Stimulated activated CD8-positive, alpha-beta memory T cell treated with anti-CD3 and anti-CD28 coated beads, Interleukin-2, amount 100 ng/mL, for 1 hour (primary cell): Measurements from ENCODE around the gene PLEKHH2.
"Not testable (repeated sequence)": the region's sequence is repeated elsewhere in the genome, so short reads cannot be mapped to it uniquely, and the experiment has no call there.

Experiments
- DNase-seq, 2 donors: peaks; one replicate each; pipeline ENCODE4 v3.0.0-alpha.2; 2020; ENCODE audit warnings: low read depth in 2 of 2

The PLEKHH2 gene

DNA sequence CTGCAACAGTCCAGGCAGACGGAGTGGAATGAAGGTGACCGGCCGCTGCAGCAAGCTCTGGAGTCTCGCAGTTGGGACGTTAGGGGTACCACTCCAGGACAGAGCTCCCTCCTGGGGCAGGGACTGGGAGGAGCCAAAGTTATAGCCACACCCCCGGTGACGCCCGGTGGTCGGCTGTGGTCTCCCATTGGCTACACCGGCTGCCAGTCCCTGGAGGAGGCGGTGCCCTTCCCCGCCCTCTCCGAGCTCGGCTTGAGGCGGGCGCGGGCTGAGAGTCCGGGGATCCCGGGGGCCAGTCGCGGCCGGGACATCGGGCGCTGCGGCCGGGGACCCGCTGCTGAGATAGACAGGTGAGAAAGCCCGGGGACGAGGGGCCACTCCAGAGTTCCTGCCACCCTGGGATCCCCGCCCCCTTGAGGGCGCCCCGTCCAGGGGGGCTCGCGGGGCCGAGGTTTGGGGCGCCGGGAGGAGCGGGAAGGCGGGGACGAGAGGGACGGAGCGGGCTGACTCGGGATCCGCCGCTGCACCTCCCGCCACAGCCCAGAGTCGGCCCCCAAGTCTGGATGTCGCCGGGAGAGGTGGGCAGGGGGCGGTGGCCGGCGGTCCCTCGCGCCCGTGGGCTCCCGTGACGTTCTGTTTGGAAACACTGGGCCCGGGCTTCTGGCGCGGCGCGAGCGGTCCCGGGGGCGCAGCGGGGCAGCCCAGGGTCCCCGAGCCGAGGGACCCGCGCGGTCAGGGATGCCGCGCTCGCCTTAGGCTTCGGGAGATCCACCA is at the start of gene PLEKHH2:
Gene PLEKHH2, plus strand, starts transcription at position 231 of the 774 bp plus-strand sequence. CDS start 7,414 bp downstream, outside the sequence.
- peak; percentile 74 to 79 for DNase-seq

DNA sequence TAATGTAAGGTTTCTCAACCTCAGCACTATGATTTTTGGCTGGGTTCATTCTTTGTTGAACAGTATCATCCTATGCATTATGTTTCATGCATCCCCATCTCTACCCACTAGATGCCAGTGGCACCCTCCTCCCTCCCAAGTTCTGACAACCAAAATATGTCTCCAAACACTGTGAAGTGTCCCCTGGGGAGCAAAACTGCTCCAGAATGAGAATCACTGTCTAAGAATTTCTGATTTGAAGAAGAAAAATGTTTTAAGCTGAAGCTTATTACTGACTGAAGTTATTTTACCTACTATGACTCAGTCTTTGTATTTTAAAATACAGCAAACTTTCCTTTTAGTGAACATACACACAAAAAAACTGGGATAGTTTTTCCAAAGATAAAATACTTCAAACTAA is 44.6 kb upstream of the PLEKHH2 start:
- DNase-seq: no peak

DNA sequence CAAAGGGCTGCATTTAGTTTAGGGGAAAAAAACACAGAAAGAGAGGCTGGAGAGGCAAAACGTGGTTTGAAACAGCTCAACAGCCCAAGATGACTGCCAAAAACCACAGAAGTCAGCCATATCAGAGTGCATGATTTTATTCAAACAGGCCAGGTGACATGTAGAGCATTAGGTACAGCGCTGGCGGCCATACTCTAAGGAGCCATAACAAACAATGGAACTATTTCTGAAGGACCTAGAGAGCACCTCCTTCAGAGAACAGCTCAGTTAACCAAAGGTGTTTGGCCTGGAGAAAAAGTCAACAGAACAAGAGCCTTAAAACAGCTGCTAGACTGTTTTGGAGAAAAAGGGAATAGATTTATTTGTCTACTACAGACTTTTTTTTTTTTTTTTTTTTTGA is 43.8 kb upstream of the PLEKHH2 start:
- DNase-seq: no peak

DNA sequence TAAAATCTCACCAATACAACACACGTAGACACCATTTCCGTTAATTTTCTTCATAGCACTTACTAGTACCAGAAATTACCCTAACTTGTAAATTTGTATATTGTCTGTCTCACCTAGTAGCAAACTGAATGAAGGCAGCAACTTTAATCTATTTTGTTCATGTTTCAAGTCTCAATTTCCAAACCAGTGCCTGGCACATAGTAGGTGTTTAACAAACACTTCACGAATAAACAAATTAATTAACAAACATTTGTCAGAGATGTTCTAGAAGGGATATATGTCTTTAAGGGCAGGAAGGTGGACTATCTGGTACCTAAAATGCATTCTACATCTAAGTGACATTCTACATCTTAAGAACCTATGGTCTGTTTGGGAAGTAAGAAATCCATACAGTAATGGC is 42.2 kb upstream of the PLEKHH2 start:
- DNase-seq: no peak

DNA sequence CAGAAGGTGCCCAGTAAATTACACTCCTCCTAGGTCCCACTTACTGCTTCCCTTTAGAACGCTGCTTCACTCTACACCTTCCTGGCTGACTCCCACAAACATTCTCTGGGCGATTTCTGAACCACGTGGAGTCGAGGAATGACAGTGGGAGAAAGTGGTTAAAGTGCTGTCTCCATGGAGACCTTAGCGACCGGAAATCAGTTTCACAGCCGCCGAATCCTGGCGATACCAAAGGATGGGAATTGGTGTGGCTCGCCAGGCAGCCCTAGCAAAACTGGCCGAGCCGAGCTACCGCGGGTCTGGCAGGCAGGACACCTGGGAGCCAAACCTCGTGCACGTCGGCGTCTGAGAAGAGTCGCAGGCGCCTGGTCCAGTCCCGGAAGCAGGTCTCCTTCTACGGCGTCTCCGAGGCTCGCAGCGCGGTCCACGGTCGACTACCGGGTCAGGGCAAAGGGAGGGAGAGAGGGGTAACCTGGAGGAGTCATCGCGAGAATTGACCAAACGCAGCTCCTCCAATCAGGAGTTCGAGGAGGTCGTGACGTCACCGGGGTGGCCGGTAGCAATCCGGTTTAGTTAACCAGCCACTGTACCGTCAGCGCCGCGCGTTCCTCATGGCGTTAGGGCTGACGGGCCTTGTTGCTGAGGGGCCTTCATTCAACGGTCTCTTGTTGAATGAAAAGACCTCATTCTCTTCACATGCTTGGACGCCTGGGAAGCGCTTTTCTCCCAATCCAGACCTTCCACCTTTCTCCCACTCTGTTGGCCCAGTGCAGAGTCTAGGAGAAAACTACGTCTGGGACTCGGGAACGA is 41.3 kb upstream of the PLEKHH2 start, which contains the start of gene THADA:
Gene THADA, minus strand, starts transcription at position 436 of the 810 bp plus-strand sequence. CDS start 3,646 bp downstream, outside the sequence.
- peak; percentile 93 to 94 for DNase-seq

DNA sequence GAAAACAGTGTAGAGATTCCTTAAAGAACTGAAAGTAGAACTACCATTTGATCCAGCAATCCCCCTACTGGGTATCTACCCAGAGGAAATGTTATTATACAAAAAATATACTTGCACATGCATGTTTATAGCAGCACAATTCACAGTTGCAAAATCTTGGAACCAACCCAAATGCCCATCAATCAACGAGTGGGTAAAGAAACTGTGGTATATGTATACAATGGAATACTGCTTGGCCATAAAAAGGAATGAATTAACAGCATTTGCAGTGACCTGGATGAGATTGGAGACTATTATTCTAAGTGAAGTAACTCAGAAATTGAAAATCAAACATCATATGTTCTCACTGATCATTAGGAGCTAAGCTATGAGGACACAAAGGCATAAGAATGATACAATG is 36.5 kb upstream of the PLEKHH2 start:
- DNase-seq: not testable (repeated sequence)

DNA sequence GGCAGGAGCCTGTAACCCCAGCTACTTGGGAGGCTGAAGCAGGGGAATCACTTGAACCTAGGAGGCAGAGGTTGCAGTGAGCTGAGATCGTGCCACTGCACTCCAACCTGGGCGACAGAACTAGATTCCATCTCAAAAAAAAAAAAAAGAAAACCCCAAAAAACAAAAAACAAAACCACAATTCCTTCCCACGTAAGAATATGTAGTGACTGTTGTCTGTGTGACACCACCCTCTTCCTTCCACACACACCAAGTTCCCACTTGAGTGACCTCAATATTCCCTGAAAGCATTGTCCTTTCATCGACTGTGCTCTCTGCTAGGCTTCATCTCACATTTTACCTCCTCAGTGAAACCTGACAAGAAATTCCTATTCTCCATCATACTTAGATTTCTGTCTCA is 32.4 kb upstream of the PLEKHH2 start:
- no peak for DNase-seq

DNA sequence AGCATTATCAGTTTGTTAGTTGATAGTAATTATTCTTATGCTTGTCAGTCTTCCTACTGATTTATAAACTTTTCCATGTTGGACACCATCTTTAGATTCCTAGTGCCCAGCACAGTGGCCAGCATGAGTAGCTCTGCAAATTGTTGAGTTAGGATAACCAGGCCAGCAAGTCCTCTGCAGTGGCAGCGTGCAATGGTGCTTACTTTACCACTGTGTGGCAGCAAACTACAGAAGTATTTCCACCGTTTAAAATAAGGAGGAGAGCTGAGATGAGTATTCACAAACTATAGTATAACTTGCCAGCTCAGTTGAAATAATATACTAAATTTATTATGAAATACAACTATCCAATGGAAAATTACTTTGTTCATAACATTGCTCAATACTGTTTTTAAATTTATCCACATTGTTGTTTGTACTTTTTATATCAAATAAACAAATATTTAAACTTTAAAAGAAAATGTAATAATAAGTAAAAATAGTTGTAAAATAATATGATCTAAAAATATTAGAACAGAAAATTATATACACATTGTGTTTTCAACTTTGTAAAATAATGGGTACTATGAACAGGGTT is 31.9 kb upstream of the PLEKHH2 start:
- DNase-seq: no peak

DNA sequence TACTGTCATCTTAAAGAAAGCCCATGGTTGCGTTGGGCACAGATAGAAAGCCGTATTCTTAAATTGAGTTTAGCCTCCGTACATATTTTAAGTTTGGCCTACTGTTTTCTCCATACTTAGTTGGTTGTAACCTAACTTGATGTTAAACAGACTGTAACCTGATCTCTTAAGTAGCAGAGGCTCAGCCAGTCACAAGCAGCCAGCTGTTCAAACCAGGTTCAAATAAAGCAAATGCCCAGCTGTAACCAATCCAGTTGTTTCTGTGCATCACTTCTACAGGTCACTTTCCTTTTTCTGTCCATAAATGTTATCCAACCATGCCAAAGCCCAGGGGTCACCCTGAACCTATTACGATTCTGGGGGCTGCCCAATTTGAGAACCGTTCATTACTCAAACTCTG is 31.2 kb upstream of the PLEKHH2 start:
- DNase-seq: no peak

DNA sequence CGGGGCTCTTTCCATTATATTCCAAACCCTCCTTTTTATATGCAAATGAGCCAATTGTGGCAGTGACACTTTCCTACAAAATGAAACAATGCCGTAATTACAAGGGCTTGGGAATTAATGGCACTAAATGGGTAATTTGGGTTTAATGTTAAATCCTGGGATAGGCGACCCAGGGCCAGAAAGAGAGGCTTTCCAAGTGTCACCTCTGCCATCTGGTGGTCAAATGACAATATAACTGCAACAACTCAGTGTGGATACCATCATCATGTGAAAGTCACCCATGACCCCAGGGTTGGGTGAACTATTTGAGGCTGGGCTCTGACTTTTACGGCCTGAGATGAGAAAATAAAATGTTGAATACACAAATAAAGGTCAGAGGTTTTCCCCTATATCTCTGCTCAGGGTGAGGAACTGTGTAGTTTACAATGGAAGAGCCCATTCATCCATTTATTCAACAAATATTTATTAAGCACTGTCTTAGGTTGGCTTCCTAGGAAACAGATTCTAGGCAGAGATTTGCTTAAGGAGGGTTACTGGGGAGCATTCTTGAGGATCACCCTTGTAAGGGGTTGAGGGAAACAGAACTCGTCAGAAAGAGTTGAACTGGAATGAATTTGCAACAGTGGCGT is 27.7 kb upstream of the PLEKHH2 start:
- peak in 1 of 2 donors; percentile 8 for DNase-seq

DNA sequence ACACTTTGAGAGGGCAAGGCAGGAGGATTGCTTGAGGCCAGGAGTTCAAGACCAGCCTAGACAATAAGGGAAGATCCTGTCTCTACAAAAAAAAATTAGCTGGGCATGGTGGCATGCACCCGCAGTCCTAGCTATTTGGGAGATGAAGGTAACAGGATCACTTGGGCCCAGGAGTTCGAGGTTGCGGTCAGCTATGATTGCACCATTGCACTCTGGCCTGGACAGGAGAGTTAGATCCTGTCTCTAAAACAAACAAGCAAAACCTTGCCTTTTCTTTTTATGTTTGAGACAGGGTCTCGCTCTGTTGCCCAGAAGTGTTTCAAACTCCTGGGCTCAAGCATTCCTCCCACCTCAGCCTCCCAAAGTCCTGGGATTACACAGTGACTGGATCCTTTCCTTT is 26.7 kb upstream of the PLEKHH2 start:
- no peak for DNase-seq

DNA sequence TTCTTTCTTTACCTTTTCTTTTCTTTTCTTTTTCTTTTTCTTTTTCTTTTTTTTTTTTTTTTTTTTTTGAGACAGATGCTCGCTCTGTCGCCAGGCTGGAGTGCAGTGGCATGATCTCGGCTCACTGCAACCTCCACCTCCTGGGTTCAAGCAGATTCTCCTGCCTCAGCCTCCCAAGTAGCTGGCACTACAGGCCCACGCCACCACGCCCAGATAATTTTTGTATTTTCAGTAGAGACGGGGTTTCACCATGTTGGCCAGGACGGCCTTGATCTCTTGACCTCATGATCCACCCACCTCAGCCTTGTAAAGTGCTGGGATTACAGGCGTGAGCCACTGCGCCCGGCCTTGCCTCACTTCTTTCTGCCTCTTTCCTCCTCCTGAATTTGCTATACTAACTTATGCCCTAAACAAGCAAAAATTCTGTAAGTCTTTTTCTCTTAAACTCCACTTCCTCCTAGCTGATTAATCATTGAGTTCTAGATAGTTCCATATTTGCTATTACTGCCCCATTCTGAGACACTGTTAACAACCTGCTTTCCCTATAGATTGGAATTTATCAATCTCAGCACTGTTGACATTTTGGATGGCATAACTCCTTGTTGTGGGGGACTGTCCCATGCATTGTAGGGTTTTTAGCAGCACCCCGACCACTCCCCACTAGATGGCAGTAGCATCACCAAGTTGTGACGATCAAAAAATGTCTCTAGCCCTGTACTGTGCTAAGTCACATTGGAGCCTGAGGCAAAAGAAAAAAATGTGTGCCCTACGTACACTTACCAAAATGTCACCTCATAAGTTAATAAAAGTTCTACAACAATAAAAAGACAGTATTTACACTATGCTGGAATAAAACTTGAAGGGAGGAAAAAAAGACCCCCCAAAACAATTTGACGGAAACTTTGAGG is 24.8 kb upstream of the PLEKHH2 start:
- DNase-seq: peak; percentile 37 to 48

DNA sequence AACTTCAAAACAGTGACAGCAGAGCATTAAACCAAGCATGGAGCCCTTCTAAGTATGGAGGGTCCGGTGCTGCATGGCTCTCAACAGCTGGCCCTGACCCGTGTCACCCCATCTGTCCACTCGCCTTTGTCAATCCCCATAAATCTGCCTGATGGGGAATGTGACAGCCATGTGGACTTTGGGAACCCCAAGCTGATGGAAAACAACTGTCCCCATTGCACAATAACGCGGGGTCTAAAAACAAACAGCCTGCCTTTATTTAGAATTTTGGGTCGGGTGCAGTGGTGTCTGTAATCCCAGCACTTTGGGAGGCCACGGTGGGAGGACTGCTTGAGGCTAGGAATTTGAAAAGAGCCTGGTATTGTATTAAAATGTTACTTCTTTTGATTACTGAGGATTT is 24.1 kb upstream of the PLEKHH2 start:
- no peak for DNase-seq

DNA sequence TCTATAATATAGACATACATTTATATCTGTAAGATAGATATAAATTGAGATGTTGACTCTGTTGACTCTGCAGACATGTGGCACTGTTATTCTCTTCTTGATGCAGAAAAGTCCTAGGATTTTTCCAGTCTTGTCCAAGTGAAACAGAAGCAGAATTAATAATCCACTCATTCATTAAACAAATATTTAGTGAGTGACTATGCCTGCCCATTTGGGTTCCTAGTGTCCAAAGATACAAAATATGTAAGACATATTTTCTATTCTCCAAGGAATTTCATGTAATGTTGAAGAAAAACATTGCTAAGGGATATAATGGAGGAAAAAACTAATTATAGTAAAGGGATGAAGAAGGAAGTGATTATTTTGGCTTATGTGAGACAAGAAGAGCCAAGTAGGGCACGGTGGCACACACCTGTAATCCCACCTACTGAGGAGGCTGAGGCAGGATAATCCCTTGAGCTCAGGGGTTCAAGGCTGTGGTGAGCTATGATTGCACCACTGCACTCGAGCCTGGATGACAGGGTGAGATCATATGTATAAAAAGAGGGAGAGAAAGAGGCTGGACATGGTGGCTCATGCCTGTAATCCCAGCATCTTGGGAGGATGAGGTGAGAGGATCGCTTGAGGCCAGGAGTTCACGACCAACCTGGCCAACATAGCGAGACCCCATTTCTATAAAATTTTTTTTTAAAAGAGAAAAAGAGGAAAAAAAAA is 19.9 kb upstream of the PLEKHH2 start:
- DNase-seq: no peak

DNA sequence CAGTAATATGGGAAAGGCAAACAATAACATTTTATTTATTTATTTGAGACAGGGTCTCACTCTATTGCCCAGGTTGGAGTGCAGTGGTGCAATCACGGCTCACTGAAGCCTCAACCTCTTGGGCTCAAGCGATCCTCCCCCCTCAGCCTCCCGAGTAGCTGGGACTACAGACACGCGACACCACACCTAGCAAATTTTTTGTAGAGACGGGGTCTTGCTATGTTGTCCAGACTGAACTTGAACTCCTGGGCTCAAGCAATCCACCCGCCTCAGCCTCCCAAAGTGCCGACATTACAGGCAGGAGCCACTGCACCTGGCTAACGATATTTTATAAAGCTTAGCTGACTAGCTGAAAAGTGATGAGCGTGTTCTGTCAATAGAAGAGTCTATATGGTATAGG is 17.5 kb upstream of the PLEKHH2 start:
- DNase-seq: no peak

DNA sequence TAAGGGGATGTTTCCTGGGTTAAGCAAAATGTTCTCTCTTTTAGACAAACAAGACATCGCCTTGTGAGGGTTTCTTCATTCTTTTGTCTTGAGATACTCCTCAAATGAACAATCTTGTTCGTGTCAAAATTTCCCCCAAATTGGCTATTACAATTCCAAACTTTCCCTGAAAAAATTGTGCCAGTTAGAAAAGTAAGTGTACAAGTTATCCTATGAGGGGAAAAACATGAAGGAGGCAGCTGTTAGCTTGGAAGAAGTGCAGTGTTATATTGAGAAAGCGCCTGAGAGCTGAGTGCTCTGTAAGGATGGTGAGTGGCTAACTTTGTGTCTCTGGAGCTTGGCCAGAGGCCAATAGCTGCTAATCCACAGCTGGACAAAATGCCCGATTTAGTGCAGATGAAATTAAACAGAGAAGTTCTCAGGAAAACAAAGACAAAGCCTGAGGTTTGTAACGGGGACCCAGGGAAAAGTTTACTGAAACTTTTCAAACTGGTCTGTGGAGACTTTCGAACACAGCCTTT is 14.1 kb upstream of the PLEKHH2 start:
- DNase-seq: no peak

DNA sequence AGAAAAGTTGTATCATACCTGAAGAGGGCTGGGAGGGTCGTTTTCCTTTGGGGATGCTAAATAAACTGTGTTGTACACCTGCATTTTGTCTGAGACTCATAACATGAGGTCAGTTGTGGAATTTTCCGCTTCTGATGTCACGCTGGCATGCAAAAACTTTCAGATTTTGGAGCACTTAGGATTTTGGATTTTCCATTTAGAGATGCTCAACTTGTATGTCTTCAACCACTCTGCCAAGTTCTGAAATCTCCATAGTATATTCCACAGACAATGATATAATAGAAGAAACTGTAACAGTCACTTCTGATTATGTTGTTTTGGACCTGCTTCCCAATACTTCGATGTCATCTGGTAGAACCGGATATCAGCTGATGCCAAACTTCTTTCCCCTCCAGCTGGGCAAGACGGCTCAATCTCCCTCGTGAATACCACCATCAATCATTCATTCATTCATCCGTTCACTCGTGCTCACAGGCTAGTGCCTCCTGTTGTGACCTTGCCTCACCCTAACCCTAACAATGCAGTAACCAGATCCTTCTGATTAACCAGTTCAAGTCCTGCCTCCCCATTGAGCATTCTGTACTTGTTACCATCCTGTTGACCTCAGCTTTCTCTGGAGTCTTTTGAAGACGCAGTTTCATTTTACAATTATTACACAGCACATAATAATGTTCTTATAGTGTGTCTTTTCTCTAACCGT is 5.3 kb upstream of the PLEKHH2 start:
- DNase-seq: no peak

DNA sequence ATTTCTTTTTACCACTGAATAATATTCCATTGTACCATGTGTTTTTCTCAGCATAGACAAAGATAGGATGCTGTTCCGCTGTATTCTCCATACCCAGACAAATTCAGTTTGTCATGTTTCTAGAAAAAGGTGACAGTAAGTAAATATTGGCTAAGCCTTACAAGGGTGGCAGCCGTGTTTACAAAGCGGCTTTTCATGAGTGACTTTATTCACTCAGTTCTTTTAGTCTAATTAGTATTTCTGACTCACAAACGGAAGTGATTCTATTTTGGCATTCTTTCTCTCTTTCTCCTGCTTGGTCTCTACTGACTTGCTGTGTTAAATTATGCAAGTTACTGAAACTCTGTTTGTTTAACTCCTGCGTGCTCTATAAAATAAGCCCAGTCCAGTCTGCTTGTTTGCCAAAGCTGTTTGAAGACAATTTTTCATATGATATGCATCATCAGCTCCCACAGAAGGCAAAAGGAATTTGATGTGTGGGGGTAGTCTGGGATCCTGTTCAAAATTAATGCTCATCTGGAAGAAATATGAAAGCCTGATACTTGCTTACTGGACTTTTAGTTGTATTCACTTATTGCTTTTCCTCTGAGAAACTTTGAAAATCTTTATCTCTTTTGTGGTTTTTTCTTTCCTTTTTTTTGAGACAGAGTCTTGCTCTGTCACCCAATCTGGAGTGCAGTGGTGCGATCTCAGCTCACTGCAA is 2.3 kb upstream of the PLEKHH2 start:
- no peak for DNase-seq

DNA sequence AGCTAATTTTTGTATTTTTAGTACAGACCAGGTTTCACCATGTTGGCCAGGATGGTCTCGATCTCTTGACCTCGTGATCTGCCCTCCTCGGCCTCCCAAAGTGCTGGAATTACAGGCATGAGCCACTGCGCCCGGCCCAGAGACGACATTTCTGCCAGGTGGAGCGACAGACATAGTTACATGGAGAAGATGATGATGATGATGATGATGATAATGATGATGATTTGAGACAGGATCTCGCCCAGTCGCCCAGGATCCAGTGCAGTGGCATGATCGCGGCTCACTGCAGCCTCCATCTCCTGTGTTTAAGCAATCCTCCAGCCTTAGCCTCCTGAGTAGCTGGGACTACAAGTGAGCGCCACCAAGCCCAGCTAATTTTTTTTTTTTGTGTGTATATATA is 907 bp upstream of the PLEKHH2 start:
- not testable (repeated sequence) for DNase-seq
